ENCODE data around the gene ITLN1.

The ITLN1 gene

DNA sequence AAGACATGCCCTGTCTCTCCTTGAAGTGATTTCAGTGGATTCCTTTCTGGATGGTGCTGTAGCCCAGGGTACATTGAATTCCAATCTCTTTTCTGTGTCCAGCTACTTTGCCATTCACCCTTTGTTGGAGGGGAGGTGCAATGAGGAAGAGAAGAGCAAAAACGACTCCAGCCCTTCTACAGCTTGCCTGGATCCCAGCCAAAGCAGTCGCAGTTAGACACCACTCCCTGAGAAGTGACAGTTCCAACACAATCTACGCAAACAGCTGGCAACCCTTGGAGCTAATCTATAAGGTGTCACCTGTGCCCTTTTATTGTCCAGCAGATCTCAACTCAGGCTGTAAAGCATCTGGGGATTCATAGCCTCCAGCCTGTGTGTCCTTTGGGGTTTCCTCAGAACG is 26.9 kb downstream of the ITLN1 start:
- H3K9me3 ChIP-seq (ENCODE audit: control insufficient read depth, low read length): no peaks in the 10 kb centered on the region
- no peaks in the 10 kb centered on the region for H3K36me3 ChIP-seq (ENCODE audit: control insufficient read depth, insufficient read depth, low read length)
- 30 to 53% methylated on average over 3 of the region's 4 CpGs for WGBS, 2 experiments (ENCODE audit: insufficient coverage in 2 of 2)

DNA sequence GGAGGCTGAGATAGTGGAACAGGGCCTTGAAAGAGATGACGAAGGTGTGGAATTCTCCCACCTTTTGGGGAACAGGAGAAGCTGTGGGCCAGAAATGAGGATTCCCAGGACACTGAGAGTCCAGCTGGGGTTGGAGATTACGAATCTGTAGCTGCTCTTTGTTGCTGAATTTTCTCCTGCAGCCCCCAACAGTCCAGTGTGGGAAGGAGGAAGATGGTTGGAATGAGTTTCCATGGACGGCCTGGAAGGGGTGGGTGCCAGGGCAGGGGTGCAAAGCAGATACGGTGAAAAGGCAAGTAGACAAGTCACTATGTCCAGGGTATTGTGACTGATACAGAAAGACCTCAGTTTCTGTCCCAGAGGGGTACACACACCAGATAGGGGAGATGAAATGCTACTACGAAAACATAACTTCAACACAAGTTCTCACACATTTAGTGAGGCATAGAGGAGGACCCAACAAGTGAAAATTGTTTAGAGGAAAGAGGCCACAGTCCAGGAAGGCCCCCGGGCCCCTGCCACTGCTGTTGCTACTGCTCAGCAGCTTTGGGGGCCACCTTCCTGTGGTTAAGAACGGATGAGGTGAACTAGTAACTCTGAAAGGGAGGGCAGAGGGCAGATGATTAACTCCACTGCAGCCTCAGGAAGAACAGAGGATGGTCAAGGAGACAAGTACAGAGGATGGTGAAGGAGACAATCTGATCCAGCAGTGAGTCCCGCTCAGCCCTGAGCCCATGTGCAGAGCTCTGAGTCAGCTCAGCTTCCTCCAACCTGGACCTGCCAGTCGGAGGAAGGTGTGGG is 29.6 kb downstream of the ITLN1 start:
- Histone ChIP-seq H3K4me3 (ENCODE audit: extremely low read depth, insufficient read depth, low read length, poor library complexity, severe bottlenecking) (no peak overlapping the region), H3K4me1 (ENCODE audit: control insufficient read depth, insufficient read depth, low read length, poor library complexity, severe bottlenecking) (no peaks in the 10 kb centered on the region), H3K36me3 (ENCODE audit: control insufficient read depth, insufficient read depth, low read length) (no peaks in the 10 kb centered on the region), H3K9me3 (ENCODE audit: control insufficient read depth, low read length) (no peaks in the 10 kb centered on the region), H3K27ac (ENCODE audit: low read depth, low read length, severe bottlenecking) (no peak overlapping the region)
- 65 to 77% methylated on average over 7 of the region's 9 CpGs for WGBS, 2 experiments (ENCODE audit: insufficient coverage in 2 of 2)

More for the DNA sequence above, 26.9 kb downstream of the ITLN1 start:
- Histone ChIP-seq H3K4me1 (ENCODE audit: control insufficient read depth, insufficient read depth, low read length, poor library complexity, severe bottlenecking) (no peaks in the 10 kb centered on the region), H3K27ac (ENCODE audit: low read depth, low read length, severe bottlenecking) (no peak overlapping the region), H3K4me3 (ENCODE audit: extremely low read depth, insufficient read depth, low read length, poor library complexity, severe bottlenecking) (no peak overlapping the region)

DNA sequence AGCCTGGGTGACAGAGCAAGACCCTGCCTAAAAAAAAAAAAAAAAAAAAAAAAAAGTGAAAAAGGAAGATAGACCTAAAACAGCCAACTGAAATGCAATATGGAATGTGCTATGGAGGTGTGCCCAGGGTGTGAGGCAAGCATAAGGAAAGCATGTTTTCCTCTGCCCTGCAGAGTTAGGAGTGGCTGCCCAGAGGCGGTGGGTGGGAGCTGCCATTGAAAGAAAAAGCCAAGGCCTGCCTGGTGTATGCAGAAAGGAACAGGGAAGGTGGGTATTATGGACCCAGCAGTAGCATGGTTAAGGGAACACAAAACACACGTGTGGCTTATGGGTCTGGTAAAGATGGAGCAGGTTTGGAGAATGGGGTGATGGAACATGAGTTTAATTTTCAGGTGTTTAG is 31.2 kb downstream of the ITLN1 start:
- Histone ChIP-seq H3K27ac (ENCODE audit: low read depth, low read length, severe bottlenecking) (no peak overlapping the region), H3K4me3 (ENCODE audit: extremely low read depth, insufficient read depth, low read length, poor library complexity, severe bottlenecking) (no peak overlapping the region), H3K4me1 (ENCODE audit: control insufficient read depth, insufficient read depth, low read length, poor library complexity, severe bottlenecking) (no peaks in the 10 kb centered on the region), H3K9me3 (ENCODE audit: control insufficient read depth, low read length) (no peaks in the 10 kb centered on the region), H3K36me3 (ENCODE audit: control insufficient read depth, insufficient read depth, low read length) (no peaks in the 10 kb centered on the region)
- 77 to 97% methylated on average over 1 to 2 of the region's 2 CpGs for WGBS, 2 experiments (ENCODE audit: insufficient coverage in 2 of 2)

DNA sequence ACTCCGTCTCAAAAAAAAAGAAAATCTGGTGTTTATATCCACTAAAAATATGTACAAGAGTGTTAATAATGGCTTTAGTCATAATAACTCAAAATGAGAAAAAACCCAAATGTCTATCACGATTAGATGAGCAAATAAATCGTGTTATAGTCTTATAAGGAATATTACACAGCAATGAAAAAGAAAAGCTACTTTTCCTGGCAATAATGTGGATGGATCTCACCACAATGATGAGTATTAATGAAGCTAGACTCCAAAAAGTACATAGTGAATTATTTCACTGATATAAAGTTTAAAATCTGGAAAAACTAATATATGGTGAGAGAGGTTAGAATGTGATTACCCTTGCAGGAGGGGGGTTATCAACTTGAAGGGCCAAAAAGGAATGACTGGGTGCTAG is 32.0 kb downstream of the ITLN1 start:
- Histone ChIP-seq H3K4me1 (ENCODE audit: control insufficient read depth, insufficient read depth, low read length, poor library complexity, severe bottlenecking) (no peaks in the 10 kb centered on the region), H3K4me3 (ENCODE audit: extremely low read depth, insufficient read depth, low read length, poor library complexity, severe bottlenecking) (no peak overlapping the region), H3K36me3 (ENCODE audit: control insufficient read depth, insufficient read depth, low read length) (no peaks in the 10 kb centered on the region), H3K27ac (ENCODE audit: low read depth, low read length, severe bottlenecking) (no peak overlapping the region), H3K9me3 (ENCODE audit: control insufficient read depth, low read length) (no peaks in the 10 kb centered on the region)
- no CpG with 5 or more reads among the region's 3 CpGs for WGBS, 2 experiments (ENCODE audit: insufficient coverage in 2 of 2)

DNA sequence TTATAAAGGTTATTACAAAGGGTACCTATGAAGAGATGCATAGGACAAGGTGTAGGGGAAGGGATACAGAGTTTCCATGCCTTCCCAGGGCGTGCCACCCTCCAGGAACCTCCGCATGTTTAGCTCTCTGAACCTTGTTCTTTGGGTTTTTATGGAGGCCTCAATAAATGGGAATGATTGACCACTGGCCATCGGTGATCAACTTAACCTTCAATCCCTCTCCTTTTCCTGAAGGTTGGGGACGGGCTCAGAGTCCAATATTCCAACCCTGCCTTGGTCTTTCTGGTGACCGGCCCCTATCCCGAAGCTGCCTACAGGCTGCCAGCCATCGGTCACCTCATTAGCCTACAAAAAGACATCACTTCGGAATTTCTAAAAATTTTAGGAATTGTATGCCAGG is 34.0 kb downstream of the ITLN1 start:
- Histone ChIP-seq H3K36me3 (ENCODE audit: control insufficient read depth, insufficient read depth, low read length) (no peaks in the 10 kb centered on the region), H3K4me3 (ENCODE audit: extremely low read depth, insufficient read depth, low read length, poor library complexity, severe bottlenecking) (no peak overlapping the region), H3K9me3 (ENCODE audit: control insufficient read depth, low read length) (no peaks in the 10 kb centered on the region), H3K4me1 (ENCODE audit: control insufficient read depth, insufficient read depth, low read length, poor library complexity, severe bottlenecking) (no peaks in the 10 kb centered on the region), H3K27ac (ENCODE audit: low read depth, low read length, severe bottlenecking) (no peak overlapping the region)
- WGBS, 2 experiments (ENCODE audit: insufficient coverage in 2 of 2): 83 to 90% methylated on average over 4 to 6 of the region's 8 CpGs

DNA sequence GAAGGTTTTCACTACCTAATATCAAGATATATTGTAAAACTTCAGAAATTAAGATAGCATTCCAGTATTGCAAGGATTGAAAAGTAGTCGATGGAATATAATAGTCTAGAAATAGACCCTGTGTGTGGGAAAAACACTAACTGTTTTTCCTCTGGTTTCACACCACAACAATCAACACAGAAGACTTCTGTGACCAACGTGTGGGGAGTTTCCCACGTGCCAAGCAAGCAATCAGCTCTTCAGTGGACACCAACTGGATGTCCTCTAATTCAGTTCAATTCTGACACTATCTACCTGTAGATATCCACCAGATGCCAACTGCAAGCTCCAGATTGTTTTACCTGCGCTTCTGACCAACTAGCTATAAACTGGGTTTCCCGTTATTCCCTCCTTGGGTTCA is 34.4 kb downstream of the ITLN1 start:
- H3K4me3 ChIP-seq (ENCODE audit: extremely low read depth, insufficient read depth, low read length, poor library complexity, severe bottlenecking): no peak overlapping the region
- H3K9me3 ChIP-seq (ENCODE audit: control insufficient read depth, low read length): no peaks in the 10 kb centered on the region
- H3K4me1 ChIP-seq (ENCODE audit: control insufficient read depth, insufficient read depth, low read length, poor library complexity, severe bottlenecking): no peaks in the 10 kb centered on the region
- 75 to 94% methylated on average over 2 to 3 of the region's 5 CpGs for WGBS, 2 experiments (ENCODE audit: insufficient coverage in 2 of 2)
- no peak overlapping the region for H3K27ac ChIP-seq (ENCODE audit: low read depth, low read length, severe bottlenecking)
- no peaks in the 10 kb centered on the region for H3K36me3 ChIP-seq (ENCODE audit: control insufficient read depth, insufficient read depth, low read length)

DNA sequence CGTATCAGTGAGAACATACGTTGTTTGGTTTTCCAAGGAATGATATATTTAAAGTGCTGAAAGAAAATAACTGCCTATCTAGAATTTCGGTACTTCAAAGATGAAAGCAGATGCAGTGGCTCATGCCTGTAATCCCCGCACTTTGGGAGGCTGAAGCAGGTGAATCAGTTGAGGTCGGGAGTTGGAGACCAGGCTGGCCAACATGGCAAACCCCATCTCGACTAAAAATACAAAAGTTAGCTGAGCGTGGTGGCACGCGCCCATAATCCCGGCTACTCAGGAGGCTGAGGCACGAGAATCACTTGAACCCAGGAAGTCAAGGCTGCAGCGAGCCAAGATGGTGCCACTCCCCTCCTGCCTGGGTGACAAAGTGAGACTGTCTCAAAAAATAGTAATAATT is 38.7 kb downstream of the ITLN1 start:
- Histone ChIP-seq H3K27ac (ENCODE audit: low read depth, low read length, severe bottlenecking) (no peak overlapping the region), H3K4me1 (ENCODE audit: control insufficient read depth, insufficient read depth, low read length, poor library complexity, severe bottlenecking) (no peaks in the 10 kb centered on the region), H3K4me3 (ENCODE audit: extremely low read depth, insufficient read depth, low read length, poor library complexity, severe bottlenecking) (no peak overlapping the region), H3K9me3 (ENCODE audit: control insufficient read depth, low read length) (no peaks in the 10 kb centered on the region), H3K36me3 (ENCODE audit: control insufficient read depth, insufficient read depth, low read length) (no peaks in the 10 kb centered on the region)
- WGBS, 2 experiments (ENCODE audit: insufficient coverage in 2 of 2): 87 to 95% methylated on average over 10 to 11 of the region's 12 CpGs

DNA sequence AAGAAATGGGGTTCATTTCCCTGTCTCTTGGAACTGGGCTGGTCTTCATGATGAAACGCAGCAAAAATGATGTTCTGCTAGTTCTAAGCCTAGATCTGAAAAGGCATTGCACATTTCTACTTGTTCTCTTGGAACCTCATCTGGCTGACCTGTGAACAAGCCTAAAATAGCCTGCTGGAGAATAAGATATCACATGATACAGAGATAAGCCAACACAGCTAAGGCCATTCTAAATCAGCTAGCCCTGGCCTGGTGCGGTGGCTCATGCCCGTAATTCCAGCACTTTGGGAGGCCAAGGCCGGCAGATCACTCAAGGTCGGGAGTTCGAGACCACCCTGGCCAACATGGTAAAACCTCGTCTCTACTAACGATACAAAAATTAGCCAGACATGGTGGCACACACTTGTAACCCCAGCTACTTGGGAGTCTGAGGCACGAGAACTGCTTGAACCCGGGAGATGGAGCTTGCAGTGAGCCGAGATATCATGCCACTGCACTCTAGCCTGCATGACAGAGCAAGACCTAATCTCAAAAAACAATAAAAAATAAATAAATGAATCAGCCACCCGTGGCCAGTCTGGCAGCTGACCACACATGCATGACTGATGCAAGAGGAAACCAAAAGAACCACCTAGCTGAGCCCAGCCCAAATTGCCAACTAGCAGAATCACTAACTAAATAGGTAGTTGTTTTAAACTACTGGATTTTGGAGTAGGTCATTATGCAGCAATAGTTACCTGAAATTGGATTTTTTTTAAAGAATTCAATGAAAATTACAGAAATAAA is 40.3 kb downstream of the ITLN1 start:
- H3K9me3 ChIP-seq (ENCODE audit: control insufficient read depth, low read length): no peaks in the 10 kb centered on the region
- H3K4me3 ChIP-seq (ENCODE audit: extremely low read depth, insufficient read depth, low read length, poor library complexity, severe bottlenecking): no peak overlapping the region
- H3K4me1 ChIP-seq (ENCODE audit: control insufficient read depth, insufficient read depth, low read length, poor library complexity, severe bottlenecking): no peaks in the 10 kb centered on the region
- 83 to 85% methylated on average over 11 of the region's 12 CpGs for WGBS, 2 experiments (ENCODE audit: insufficient coverage in 2 of 2)
- H3K36me3 ChIP-seq (ENCODE audit: control insufficient read depth, insufficient read depth, low read length): no peaks in the 10 kb centered on the region
- no peak overlapping the region for H3K27ac ChIP-seq (ENCODE audit: low read depth, low read length, severe bottlenecking)

- Histone ChIP-seq H3K9me3 (ENCODE audit: control insufficient read depth, low read length) (no peaks in the 10 kb centered on the region), H3K36me3 (ENCODE audit: control insufficient read depth, insufficient read depth, low read length) (no peaks in the 10 kb centered on the region), H3K4me1 (ENCODE audit: control insufficient read depth, insufficient read depth, low read length, poor library complexity, severe bottlenecking) (peaks cover 17% of the 10 kb centered on the region), H3K27ac (ENCODE audit: low read depth, low read length, severe bottlenecking) (no peak overlapping the region), H3K4me3 (ENCODE audit: extremely low read depth, insufficient read depth, low read length, poor library complexity, severe bottlenecking) (no peak overlapping the region)
- WGBS, 2 experiments (ENCODE audit: insufficient coverage in 2 of 2): 87 to 90% methylated on average over 3 to 4 of the region's 4 CpGs
These were observed 43.9 kb downstream of the ITLN1 start for GRCh38 chr1:160841079-160841478.

- Histone ChIP-seq H3K9me3 (ENCODE audit: control insufficient read depth, low read length) (no peaks in the 10 kb centered on the region), H3K27ac (ENCODE audit: low read depth, low read length, severe bottlenecking) (no peak overlapping the region), H3K4me1 (ENCODE audit: control insufficient read depth, insufficient read depth, low read length, poor library complexity, severe bottlenecking) (peaks cover 19% of the 10 kb centered on the region), H3K4me3 (ENCODE audit: extremely low read depth, insufficient read depth, low read length, poor library complexity, severe bottlenecking) (no peak overlapping the region), H3K36me3 (ENCODE audit: control insufficient read depth, insufficient read depth, low read length) (no peaks in the 10 kb centered on the region)
- WGBS, 2 experiments (ENCODE audit: insufficient coverage in 2 of 2): 92 to 100% methylated on average over 1 to 2 of the region's 2 CpGs
These were observed 45.2 kb downstream of the ITLN1 start for GRCh38 chr1:160839746-160840145.

- H3K4me3 ChIP-seq (ENCODE audit: extremely low read depth, insufficient read depth, low read length, poor library complexity, severe bottlenecking): no peak overlapping the region
- H3K27ac ChIP-seq (ENCODE audit: low read depth, low read length, severe bottlenecking): no peak overlapping the region
- H3K4me1 ChIP-seq (ENCODE audit: control insufficient read depth, insufficient read depth, low read length, poor library complexity, severe bottlenecking): peaks cover 19% of the 10 kb centered on the region
- H3K9me3 ChIP-seq (ENCODE audit: control insufficient read depth, low read length): no peaks in the 10 kb centered on the region
- no peaks in the 10 kb centered on the region for H3K36me3 ChIP-seq (ENCODE audit: control insufficient read depth, insufficient read depth, low read length)
- 83 to 89% methylated on average over 7 of the region's 7 CpGs for WGBS, 2 experiments (ENCODE audit: insufficient coverage in 2 of 2)
These were observed 46.1 kb downstream of the ITLN1 start for GRCh38 chr1:160838888-160839287.

All from mesodermal cell (in vitro differentiated cells).